HG03460 (cell line): ENCODE data around the gene C7orf57.

ENCODE experiments used
- ATAC-seq: cut with Tn5 transposase; IDR thresholded peaks from one replicate; pipeline ENCODE4 v1.9.1; 2021; ENCODE audit not compliant: unreplicated experiment

Gene C7orf57

GRCh38 chr7:48108959-48109847, 73.9 kb downstream of the C7orf57 start:
- ATAC-seq = no peak

GRCh38 chr7:48109848-48110663, 74.7 kb downstream of the C7orf57 start:
- ATAC-seq = peak; percentile 94

GRCh38 chr7:48110868-48111267, 75.5 kb downstream of the C7orf57 start:
- no peak for ATAC-seq
